Mesenchymal stem cell (in vitro differentiated cells and primary cell): ENCODE measurements around the gene KCTD1.
A peak's percentile ranks its signal among the peaks of the same experiment; 100 is the strongest.

Experiments used
- DNase-seq: peaks from one replicate; pipeline ENCODE4 v3.0.0-alpha.2; 2013
- H2AFZ ChIP-seq: one replicate; pipeline ENCODE4 v1.6.1; 2013; ENCODE audit warnings: low read depth, mild to moderate bottlenecking, control low read depth, inconsistent platforms, low read length, moderate library complexity
- H2AK5ac ChIP-seq: 2 replicates; pipeline ENCODE4 v1.6.1; 2013; ENCODE audit warnings: low read length, moderate library complexity, mild to moderate bottlenecking, inconsistent platforms; ENCODE audit not compliant: severe bottlenecking
- H2BK120ac ChIP-seq: one replicate; pipeline ENCODE4 v1.6.1; 2013; ENCODE audit warnings: low read depth, mild to moderate bottlenecking, inconsistent platforms, low read length, moderate library complexity
- H2BK12ac ChIP-seq, 2 experiments: one replicate each; pipeline ENCODE4 v1.6.1; 2013; ENCODE audit warnings: inconsistent platforms in 2 of 2, low read length in 2 of 2, mild to moderate bottlenecking in 2 of 2, moderate library complexity in 2 of 2, control low read depth in 1 of 2
- H2BK15ac ChIP-seq: one replicate; pipeline ENCODE4 v1.6.1; 2013; ENCODE audit warnings: mild to moderate bottlenecking, low read depth, inconsistent platforms; ENCODE audit not compliant: poor library complexity, severe bottlenecking
- H2BK5ac ChIP-seq: 2 replicates; pipeline ENCODE4 v1.6.1; 2013; ENCODE audit warnings: low read depth, mild to moderate bottlenecking, low read length, control low read depth, inconsistent platforms; ENCODE audit not compliant: poor library complexity, severe bottlenecking
- H3K14ac ChIP-seq, 2 experiments: one replicate each; pipeline ENCODE4 v1.6.1; 2013; ENCODE audit warnings: inconsistent platforms in 2 of 2, low read length in 2 of 2, control low read depth in 1 of 2, mild to moderate bottlenecking in 1 of 2, moderate library complexity in 1 of 2
- H3K18ac ChIP-seq, 2 experiments: one replicate each; pipeline ENCODE4 v1.6.1; 2013; ENCODE audit warnings: inconsistent platforms in 2 of 2, low read length in 2 of 2, control low read depth in 1 of 2, low read depth in 1 of 2, mild to moderate bottlenecking in 1 of 2
- H3K23ac ChIP-seq, 2 experiments: one replicate each; pipeline ENCODE4 v1.6.1; 2013; ENCODE audit warnings: inconsistent platforms in 2 of 2, low read length in 2 of 2, mild to moderate bottlenecking in 2 of 2, moderate library complexity in 2 of 2, control low read depth in 1 of 2
- H3K27ac ChIP-seq: 2 replicates; pipeline ENCODE4 v1.5.1; 2013; ENCODE audit warnings: mild to moderate bottlenecking, moderate library complexity, low read length, control low read depth, inconsistent platforms; ENCODE audit not compliant: poor library complexity, severe bottlenecking
- H3K27me3 ChIP-seq, 2 experiments: 2 replicates each; pipeline versions ENCODE4 v1.6.1 to v1.7.0; 2013; ENCODE audit warnings: low read length in 2 of 2, mild to moderate bottlenecking in 2 of 2, moderate library complexity in 2 of 2, control low read depth in 1 of 2, inconsistent platforms in 1 of 2; ENCODE audit not compliant: control insufficient read depth in 1 of 2, insufficient read depth in 1 of 2
- H3K36me3 ChIP-seq, 2 experiments: 2 replicates each; pipeline versions ENCODE4 v1.6.1 to v1.7.0; 2013; ENCODE audit warnings: low read length in 2 of 2, control low read depth in 1 of 2, inconsistent platforms in 1 of 2, low read depth in 1 of 2, mild to moderate bottlenecking in 1 of 2; ENCODE audit not compliant: insufficient read depth in 2 of 2, control insufficient read depth in 1 of 2
- H3K4ac ChIP-seq, 2 experiments: one replicate each; pipeline ENCODE4 v1.6.1; 2013; ENCODE audit warnings: inconsistent platforms in 2 of 2, low read length in 2 of 2, mild to moderate bottlenecking in 2 of 2, moderate library complexity in 2 of 2, control low read depth in 1 of 2, low read depth in 1 of 2
- H3K4me1 ChIP-seq: 2 replicates; pipeline ENCODE4 v1.6.1; 2013; ENCODE audit warnings: low read depth, low read length, control low read depth; ENCODE audit not compliant: control insufficient read depth, insufficient read depth
- H3K4me2 ChIP-seq: 2 replicates; pipeline ENCODE4 v1.6.1; 2013; ENCODE audit warnings: low read length, mild to moderate bottlenecking, inconsistent platforms; ENCODE audit not compliant: poor library complexity, severe bottlenecking
- H3K4me3 ChIP-seq, 2 experiments: 2 replicates each; pipeline versions ENCODE4 v1.5.1 to v1.7.0; 2013; ENCODE audit warnings: low read length in 2 of 2, mild to moderate bottlenecking in 2 of 2, control low read depth in 1 of 2, low read depth in 1 of 2; ENCODE audit not compliant: insufficient read depth in 1 of 2
- H3K79me1 ChIP-seq: replicated peaks from 2 replicates; pipeline ENCODE4 v1.6.1; 2013; ENCODE audit warnings: mild to moderate bottlenecking, control low read depth, low read length, inconsistent platforms; ENCODE audit not compliant: poor library complexity, severe bottlenecking
- H3K9ac ChIP-seq: 2 replicates; pipeline ENCODE4 v1.7.0; 2013; ENCODE audit warnings: mild to moderate bottlenecking, low read length, moderate library complexity
- H3K9me3 ChIP-seq: 2 replicates; pipeline ENCODE4 v1.7.0; 2013; ENCODE audit warnings: mild to moderate bottlenecking, low read length; ENCODE audit not compliant: control insufficient read depth
- H4K8ac ChIP-seq: one replicate; pipeline ENCODE4 v1.6.1; 2013; ENCODE audit warnings: inconsistent platforms, mild to moderate bottlenecking, low read length, moderate library complexity
- H4K91ac ChIP-seq: one replicate; pipeline ENCODE4 v1.6.1; 2013; ENCODE audit warnings: mild to moderate bottlenecking, low read length, inconsistent platforms
- WGBS: methylation state at CpG from one replicate; pipeline ENCODE4 v1.1.7; 2013; ENCODE audit warnings: mixed read lengths; 5-methylcytosine and 5-hydroxymethylcytosine counted together

The KCTD1 gene

DNA sequence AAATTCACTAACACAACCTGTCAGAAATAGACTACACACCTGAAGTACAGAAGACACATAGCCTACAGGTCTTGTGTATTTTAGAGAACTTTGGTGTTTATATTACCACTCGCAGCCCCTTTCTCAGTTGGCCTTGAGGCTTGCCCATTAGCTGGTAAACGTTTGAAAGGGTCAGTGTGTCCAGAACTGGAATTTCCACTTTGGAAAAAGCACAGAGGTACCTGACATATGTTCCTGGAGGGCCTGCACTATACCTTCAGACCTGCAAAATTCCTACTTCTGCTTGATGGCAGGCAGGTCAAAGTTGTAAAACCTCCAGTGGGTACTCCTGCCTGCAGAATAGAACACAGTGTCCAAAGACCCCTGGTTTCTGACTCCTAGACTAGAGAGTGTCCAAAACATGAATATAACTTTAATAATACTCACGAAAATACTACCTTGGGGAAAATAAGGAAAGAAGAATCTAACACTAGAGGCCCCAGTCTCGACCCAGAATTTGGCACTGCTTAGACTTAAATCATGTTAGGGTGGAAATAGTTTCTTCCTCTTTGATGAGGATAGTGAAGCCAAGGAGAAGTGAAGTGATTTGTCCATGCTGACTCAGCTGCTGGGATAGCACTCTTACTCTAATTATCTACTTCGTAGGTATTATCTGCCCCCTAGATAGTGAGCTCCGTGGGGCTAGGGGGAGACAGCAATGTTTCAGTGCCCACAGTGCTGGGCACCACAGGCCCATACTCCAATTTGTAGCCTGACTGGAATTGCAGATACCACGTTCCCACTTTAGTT is 2.8 kb downstream of the KCTD1 start:
- no peak overlapping the region for H4K91ac ChIP-seq
- H3K36me3 ChIP-seq: peaks cover 0 to 8% of the 10 kb centered on the region in 2 experiments
- H2BK15ac ChIP-seq: no peak overlapping the region
- no peak overlapping the region for H2BK120ac ChIP-seq
- H3K9me3 ChIP-seq: no peaks in the 10 kb centered on the region
- H3K14ac ChIP-seq: no peak overlapping the region
- H2BK5ac ChIP-seq: no peak overlapping the region
- no peak for DNase-seq
- H2BK12ac ChIP-seq: no peak overlapping the region
- H3K4me2 ChIP-seq: peak overlapping the region; percentile 82
- no peak overlapping the region for H2AK5ac ChIP-seq
- H3K27me3 ChIP-seq: peaks cover 0 to 9% of the 10 kb centered on the region in 2 experiments
- peaks cover 24% of the 10 kb centered on the region for H3K4me1 ChIP-seq
- peak overlapping the region in 1 of 2 experiments; percentile 35 for H3K4me3 ChIP-seq
- H3K9ac ChIP-seq: no peak overlapping the region
- H2AFZ ChIP-seq: no peak overlapping the region
- H3K18ac ChIP-seq: no peak overlapping the region
- 65% methylated on average over 7 of the region's 7 CpGs for WGBS
- H3K4ac ChIP-seq: no peak overlapping the region
- peak overlapping the region; percentile 49 for H3K27ac ChIP-seq
- H3K23ac ChIP-seq: no peak overlapping the region
- H3K79me1 ChIP-seq: peaks cover 3% of the 10 kb centered on the region
- H4K8ac ChIP-seq: no peak overlapping the region

DNA sequence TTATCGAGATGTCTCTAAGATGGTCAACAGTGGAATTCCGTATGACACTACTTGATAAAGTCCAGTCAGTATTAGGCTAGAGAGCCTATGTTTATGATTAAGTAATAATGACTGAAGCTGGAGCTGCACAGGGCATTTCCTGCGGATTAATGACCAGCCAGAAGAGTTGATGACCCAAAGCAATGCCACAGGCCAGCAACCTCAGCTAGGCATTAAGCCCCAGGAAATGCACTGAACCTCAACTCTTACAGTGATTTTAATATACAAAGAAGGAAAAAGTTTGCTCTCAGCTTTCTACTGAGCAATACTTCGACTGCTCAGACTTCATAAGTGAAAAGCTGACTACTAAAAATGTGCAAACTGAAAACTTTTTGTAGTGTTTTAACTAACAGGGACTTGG is 3.9 kb downstream of the KCTD1 start:
- Histone ChIP-seq H4K91ac (no peak overlapping the region), H2AK5ac (no peak overlapping the region), H2BK15ac (no peak overlapping the region), H3K4me2 (peak overlapping the region; percentile 45), H4K8ac (no peak overlapping the region), H3K4ac (no peak overlapping the region), H3K23ac (no peak overlapping the region), H2BK5ac (no peak overlapping the region), H3K18ac (no peak overlapping the region), H3K79me1 (peaks cover 3% of the 10 kb centered on the region), H3K9me3 (no peaks in the 10 kb centered on the region), H3K4me1 (peaks cover 21% of the 10 kb centered on the region), H3K27me3 (no peaks in the 10 kb centered on the region), H3K36me3 (peaks cover 0 to 8% of the 10 kb centered on the region in 2 experiments), H3K14ac (no peak overlapping the region), H2BK12ac (no peak overlapping the region), H3K9ac (no peak overlapping the region), H2BK120ac (no peak overlapping the region), H3K4me3 (no peak overlapping the region), H2AFZ (no peak overlapping the region), H3K27ac (peak overlapping the region; percentile 43)
- 52% methylated on average over 3 of the region's 4 CpGs for WGBS
- DNase-seq: peak; percentile 18

DNA sequence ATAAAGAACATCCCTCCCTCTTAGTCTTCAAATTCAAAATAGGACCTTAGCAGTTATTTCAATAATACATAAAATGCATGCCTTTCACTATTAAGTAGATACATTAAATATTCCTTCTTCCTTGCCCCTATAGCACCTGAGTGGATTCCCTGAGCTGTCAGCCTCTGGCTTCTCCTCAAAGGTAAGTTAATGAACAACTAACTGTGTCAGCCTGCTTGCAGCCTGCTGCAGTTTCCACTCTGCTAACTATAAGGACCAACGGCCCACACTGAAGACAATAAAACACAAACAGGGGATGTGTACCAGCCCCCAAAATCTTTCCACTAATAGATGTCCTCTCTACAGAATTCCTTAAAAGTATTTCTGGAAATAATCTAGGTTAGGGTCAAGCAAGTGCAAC is 5.0 kb downstream of the KCTD1 start:
- peaks cover 0 to 11% of the 10 kb centered on the region in 2 experiments for H3K36me3 ChIP-seq
- H3K4me2 ChIP-seq: peak overlapping the region; percentile 41
- peak overlapping the region; percentile 8 for H3K27ac ChIP-seq
- H4K91ac ChIP-seq: no peak overlapping the region
- H2BK12ac ChIP-seq: no peak overlapping the region
- H3K27me3 ChIP-seq: no peaks in the 10 kb centered on the region
- H3K14ac ChIP-seq: no peak overlapping the region
- no peak overlapping the region for H3K9ac ChIP-seq
- H2BK120ac ChIP-seq: no peak overlapping the region
- no peak for DNase-seq
- H4K8ac ChIP-seq: no peak overlapping the region
- no peak overlapping the region for H2AFZ ChIP-seq
- H3K4ac ChIP-seq: no peak overlapping the region
- no peak overlapping the region for H2AK5ac ChIP-seq
- 88% methylated on average over 1 of the region's 1 CpG for WGBS
- H3K4me3 ChIP-seq: no peak overlapping the region
- no peak overlapping the region for H2BK5ac ChIP-seq
- peaks cover 23% of the 10 kb centered on the region for H3K4me1 ChIP-seq
- H3K9me3 ChIP-seq: no peaks in the 10 kb centered on the region
- H2BK15ac ChIP-seq: no peak overlapping the region
- peak overlapping the region in 1 of 2 experiments; percentile 68 for H3K23ac ChIP-seq
- H3K79me1 ChIP-seq: peaks cover 6% of the 10 kb centered on the region
- H3K18ac ChIP-seq: no peak overlapping the region

DNA sequence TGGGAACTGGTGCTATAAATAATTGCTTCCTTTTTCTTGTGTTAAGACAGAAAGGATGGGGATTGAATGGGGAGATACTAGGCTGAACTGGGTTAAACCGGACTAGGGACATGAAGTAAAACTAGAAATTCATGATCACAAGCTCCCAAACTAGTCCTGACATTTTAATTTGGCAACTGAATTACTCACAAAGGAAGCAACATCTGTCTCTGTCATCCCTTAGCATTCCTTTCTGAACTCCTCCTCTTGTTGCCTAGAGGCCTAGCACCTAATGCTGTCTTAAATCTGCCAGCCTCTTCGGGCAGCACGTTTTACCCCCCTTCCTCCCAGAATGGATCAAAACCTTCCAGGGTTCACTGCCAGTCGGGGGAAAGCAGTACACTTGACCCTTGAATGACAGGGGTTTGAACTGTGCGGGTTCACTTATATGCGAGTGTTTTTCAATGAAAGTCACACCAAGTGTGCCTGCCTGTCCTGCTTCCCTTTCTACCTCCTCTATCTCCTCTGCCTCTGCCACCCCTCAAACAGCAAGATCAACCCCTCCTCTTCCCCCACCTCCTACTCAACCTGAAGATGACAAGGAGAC is 8.2 kb downstream of the KCTD1 start:
- no peak overlapping the region for H3K9ac ChIP-seq
- H3K18ac ChIP-seq: no peak overlapping the region
- H2BK12ac ChIP-seq: peak overlapping the region in 1 of 2 experiments; percentile 18
- no peak overlapping the region for H3K4me3 ChIP-seq
- no peak overlapping the region for H3K4ac ChIP-seq
- H3K27ac ChIP-seq: peak overlapping the region; percentile 7
- H2AK5ac ChIP-seq: peak overlapping the region; percentile 44
- H3K14ac ChIP-seq: no peak overlapping the region
- no peak for DNase-seq
- H3K79me1 ChIP-seq: peaks cover 12% of the 10 kb centered on the region
- H3K9me3 ChIP-seq: no peaks in the 10 kb centered on the region
- no peak overlapping the region for H2AFZ ChIP-seq
- 63% methylated on average over 6 of the region's 6 CpGs for WGBS
- no peak overlapping the region for H4K91ac ChIP-seq
- H3K4me2 ChIP-seq: no peak overlapping the region
- no peak overlapping the region for H4K8ac ChIP-seq
- H2BK120ac ChIP-seq: no peak overlapping the region
- H2BK15ac ChIP-seq: no peak overlapping the region
- H2BK5ac ChIP-seq: no peak overlapping the region
- H3K27me3 ChIP-seq: no peaks in the 10 kb centered on the region
- H3K4me1 ChIP-seq: peaks cover 9% of the 10 kb centered on the region
- peaks cover 0 to 3% of the 10 kb centered on the region in 2 experiments for H3K36me3 ChIP-seq
- H3K23ac ChIP-seq: peak overlapping the region in 1 of 2 experiments; percentile 65
